Endothelial cell of umbilical vein (primary cell): ENCODE results near the gene CGB8.
"Not testable (repeated sequence)": the region's sequence is repeated elsewhere in the genome, so short reads cannot be mapped to it uniquely, and the experiment has no call there.

Source experiments
- POLR2A ChIP-seq: IDR thresholded peaks from 2 replicates; pipeline ENCODE4 v1.6.1; 2012; ENCODE audit warnings: low read depth, mild to moderate bottlenecking, control low read depth, low read length
- POLR2AphosphoS5 ChIP-seq: IDR thresholded peaks from 2 replicates; pipeline ENCODE4 v1.6.1; 2012; ENCODE audit warnings: low read depth, mild to moderate bottlenecking, control low read depth, low read length, moderate library complexity; ENCODE audit not compliant: insufficient read depth
- TF ChIP-seq, protein P1 (sequence below), 2 donors: IDR thresholded peaks; 1 replicate in 1 of 2; 2 replicates in 1 of 2; pipeline ENCODE4 v1.5.1; 2011; ENCODE audit warnings: low read length in 2 of 2, mild to moderate bottlenecking in 2 of 2, moderate library complexity in 2 of 2, control low read depth in 1 of 2, inconsistent platforms in 1 of 2, low read depth in 1 of 2; ENCODE audit not compliant: insufficient read depth in 1 of 2; ENCODE audit errors: extremely low read depth in 1 of 2

DNA sequence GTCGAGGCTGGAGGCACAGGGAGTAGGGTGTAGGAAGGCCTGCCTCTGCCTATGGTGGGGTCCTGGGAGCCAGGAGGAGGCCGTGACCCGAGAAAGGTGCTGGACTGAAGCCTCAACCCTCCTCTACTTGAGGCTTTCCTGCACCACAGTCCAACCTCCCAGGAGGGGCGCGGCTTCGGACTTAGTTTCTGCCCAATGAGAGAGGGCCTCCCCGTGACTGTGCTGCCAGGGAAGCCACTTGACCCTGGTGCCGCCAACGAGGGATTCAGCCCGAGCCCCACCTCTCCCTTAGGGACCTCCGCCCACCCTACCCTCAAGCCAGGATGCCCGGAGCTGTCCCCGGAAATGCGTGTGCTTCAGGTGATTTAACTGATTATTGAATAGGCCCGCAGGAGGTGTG is 24.7 kb downstream of the CGB8 start, which contains the start of gene CGB3:
- TF ChIP-seq, protein P1, sequence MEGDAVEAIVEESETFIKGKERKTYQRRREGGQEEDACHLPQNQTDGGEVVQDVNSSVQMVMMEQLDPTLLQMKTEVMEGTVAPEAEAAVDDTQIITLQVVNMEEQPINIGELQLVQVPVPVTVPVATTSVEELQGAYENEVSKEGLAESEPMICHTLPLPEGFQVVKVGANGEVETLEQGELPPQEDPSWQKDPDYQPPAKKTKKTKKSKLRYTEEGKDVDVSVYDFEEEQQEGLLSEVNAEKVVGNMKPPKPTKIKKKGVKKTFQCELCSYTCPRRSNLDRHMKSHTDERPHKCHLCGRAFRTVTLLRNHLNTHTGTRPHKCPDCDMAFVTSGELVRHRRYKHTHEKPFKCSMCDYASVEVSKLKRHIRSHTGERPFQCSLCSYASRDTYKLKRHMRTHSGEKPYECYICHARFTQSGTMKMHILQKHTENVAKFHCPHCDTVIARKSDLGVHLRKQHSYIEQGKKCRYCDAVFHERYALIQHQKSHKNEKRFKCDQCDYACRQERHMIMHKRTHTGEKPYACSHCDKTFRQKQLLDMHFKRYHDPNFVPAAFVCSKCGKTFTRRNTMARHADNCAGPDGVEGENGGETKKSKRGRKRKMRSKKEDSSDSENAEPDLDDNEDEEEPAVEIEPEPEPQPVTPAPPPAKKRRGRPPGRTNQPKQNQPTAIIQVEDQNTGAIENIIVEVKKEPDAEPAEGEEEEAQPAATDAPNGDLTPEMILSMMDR (IDR thresholded peaks at IDR 0.05; ENCODE audit: extremely low read depth in 1 of 2, insufficient read depth in 1 of 2, low read depth in 1 of 2, low read length in 2 of 2): not testable (repeated sequence)
- TF ChIP-seq POLR2A, POLR2AphosphoS5: not testable (repeated sequence)
